Stimulated activated CD8-positive, alpha-beta memory T cell treated with anti-CD3 and anti-CD28 coated beads, Interleukin-15, amount 100 ng/mL, for 1 hour (primary cell): Measurements from ENCODE around the gene ALDH1L2.

Experiments
- DNase-seq: peaks from one replicate; pipeline ENCODE4 v3.0.0-alpha.2; 2020; ENCODE audit warnings: low read depth

Gene ALDH1L2

GRCh38 chr12:105083551-105084105 is 630 bp downstream of the ALDH1L2 start:
- no peak for DNase-seq

GRCh38 chr12:105083031-105083430 is 1.2 kb downstream of the ALDH1L2 start:
- no peak for DNase-seq

- DNase-seq, result no peak
Observed at GRCh38 chr12:105078712-105079570, 5.3 kb downstream of the ALDH1L2 start.

- DNase-seq, result no peak
Observed at GRCh38 chr12:105077435-105077834, 6.8 kb downstream of the ALDH1L2 start.

- no peak for DNase-seq
Observed at GRCh38 chr12:105076913-105077312, 7.3 kb downstream of the ALDH1L2 start.

GRCh38 chr12:105076098-105076497 is 8.2 kb downstream of the ALDH1L2 start:
- DNase-seq, result no peak

GRCh38 chr12:105072888-105073488 is 11.3 kb downstream of the ALDH1L2 start:
- no peak for DNase-seq

- DNase-seq, result no peak
Observed at GRCh38 chr12:105071981-105072380, 12.3 kb downstream of the ALDH1L2 start.

- no peak for DNase-seq
Observed at GRCh38 chr12:105069936-105070702, 14.1 kb downstream of the ALDH1L2 start.

GRCh38 chr12:105067511-105068031 is 16.7 kb downstream of the ALDH1L2 start:
- no peak for DNase-seq

- DNase-seq, result no peak
Observed at GRCh38 chr12:105064564-105065178, 19.6 kb downstream of the ALDH1L2 start.

GRCh38 chr12:105060715-105061378 is 23.4 kb downstream of the ALDH1L2 start:
- no peak for DNase-seq

- DNase-seq, result no peak
Observed at GRCh38 chr12:105057174-105057573, 27.1 kb downstream of the ALDH1L2 start.

- peak; percentile 71 for DNase-seq
Observed at GRCh38 chr12:105053116-105053572, 31.1 kb downstream of the ALDH1L2 start.

- DNase-seq, result no peak
Observed at GRCh38 chr12:105051981-105052380, 32.3 kb downstream of the ALDH1L2 start.

GRCh38 chr12:105048315-105048714 is 35.9 kb downstream of the ALDH1L2 start:
- DNase-seq, result no peak

GRCh38 chr12:105047308-105047707 is 37.0 kb downstream of the ALDH1L2 start:
- no peak for DNase-seq

GRCh38 chr12:105041186-105041585 is 43.1 kb downstream of the ALDH1L2 start:
- no peak for DNase-seq

- no peak for DNase-seq
Observed at GRCh38 chr12:105040476-105040875, 43.8 kb downstream of the ALDH1L2 start.

- no peak for DNase-seq
Observed at GRCh38 chr12:105036937-105037649, 47.2 kb downstream of the ALDH1L2 start.
